Hepatocyte (in vitro differentiated cells): ENCODE data around the gene USP12. TPM values are rescaled to one million over a fixed set of nuclear protein-coding genes. Genes with fewer than 3 reads are reported as not detected.

Source experiments
- DNase-seq: peaks from one replicate; pipeline ENCODE4 v3.0.0-alpha.2; 2016; ENCODE audit warnings: low spot score
- H2AFZ ChIP-seq: fragments of 200-600 bp; sonication (generic); 2 replicates; pipeline ENCODE4 v1.6.0; 2016; ENCODE audit warnings: antibody characterized with exemption, mild to moderate bottlenecking
- H3K27ac ChIP-seq: fragments of 200-600 bp; sonication (generic); 2 replicates; pipeline ENCODE4 v1.5.1; 2016; ENCODE audit warnings: mild to moderate bottlenecking
- H3K27me3 ChIP-seq: fragments of 200-600 bp; sonication (generic); 2 replicates; pipeline ENCODE4 v1.6.1; 2016
- H3K36me3 ChIP-seq: fragments of 200-600 bp; sonication (generic); replicated peaks from 2 replicates; pipeline ENCODE4 v1.5.1; 2016; ENCODE audit warnings: low read depth; ENCODE audit not compliant: insufficient read depth
- H3K4me1 ChIP-seq: fragments of 200-600 bp; sonication (generic); 2 replicates; pipeline ENCODE4 v1.5.1; 2016; ENCODE audit warnings: mild to moderate bottlenecking, moderate library complexity; ENCODE audit not compliant: insufficient read depth
- H3K4me2 ChIP-seq: fragments of 200-600 bp; sonication (generic); 2 replicates; pipeline ENCODE4 v1.6.0; 2016
- H3K4me3 ChIP-seq: fragments of 200-600 bp; sonication (generic); 2 replicates; pipeline ENCODE4 v1.5.1; 2016; ENCODE audit warnings: mild to moderate bottlenecking
- H3K79me2 ChIP-seq: fragments of 200-600 bp; sonication (generic); 2 replicates; pipeline ENCODE4 v1.6.0; 2017; ENCODE audit warnings: mild to moderate bottlenecking
- H3K9me2 ChIP-seq: fragments of 200-600 bp; sonication (generic); replicated peaks from 2 replicates; pipeline ENCODE4 v1.6.0; 2017; ENCODE audit warnings: mild to moderate bottlenecking; ENCODE audit not compliant: insufficient read depth
- H3K9me3 ChIP-seq: fragments of 200-600 bp; sonication (generic); 2 replicates; pipeline ENCODE4 v1.5.1; 2016; ENCODE audit warnings: low read depth, mild to moderate bottlenecking
- H4K20me1 ChIP-seq: fragments of 200-600 bp; sonication (generic); 2 replicates; pipeline ENCODE4 v1.6.0; 2016; ENCODE audit warnings: mild to moderate bottlenecking; ENCODE audit not compliant: insufficient read depth, poor library complexity, severe bottlenecking
- EZH2 ChIP-seq: fragments of 200-600 bp; sonication (generic); IDR thresholded peaks from 2 replicates; pipeline ENCODE4 v1.6.1; 2016; ENCODE audit warnings: antibody characterized with exemption, mild to moderate bottlenecking, borderline replicate concordance
- EZH2phosphoT487 ChIP-seq: fragments of 200-600 bp; sonication (generic); IDR thresholded peaks from one replicate; pipeline ENCODE4 v1.6.1; 2018; ENCODE audit warnings: antibody characterized with exemption, mild to moderate bottlenecking, low read depth, moderate library complexity; ENCODE audit not compliant: unreplicated experiment, severe bottlenecking
- WGBS: methylation state at CpG from one replicate; pipeline ENCODE4 v1.1.6; 2016; ENCODE audit warnings: low lambda C conversion rate; ENCODE audit errors: missing lambda C conversion rate; 5-methylcytosine and 5-hydroxymethylcytosine counted together
- polyA plus RNA-seq: library from polyadenylated mRNA; unstranded; fragments of >200 nt; fragmentation: Nextera tagmentation; extraction: Ambion mirVana; gene quantifications from 2 replicates; pipeline ENCODE4 v1.2.1, GENCODE V29; 2016
- total RNA-seq: library from RNA; depleted of rRNA; stranded (reverse); fragments of >200 nt; gene quantifications from 2 replicates; pipeline ENCODE4 v1.2.3, GENCODE V29; 2014
- TF ChIP-seq, protein P1 (sequence below): fragments of 200-600 bp; sonication (generic); IDR thresholded peaks from 2 replicates; pipeline ENCODE4 v1.5.1; 2016; ENCODE audit warnings: antibody characterized with exemption, mild to moderate bottlenecking; ENCODE audit not compliant: poor library complexity

Gene USP12
- total and polyA plus RNA-seq, 2 experiments from 2014 or later: 17.5 to 26.4 TPM

- Histone ChIP-seq H3K27me3 (no peaks in the 10 kb centered on the region), H3K4me2 (no peak overlapping the region), H3K27ac (no peak overlapping the region), H3K9me3 (no peaks in the 10 kb centered on the region), H3K4me3 (no peak overlapping the region), H3K36me3 (no peaks in the 10 kb centered on the region), H2AFZ (no peak overlapping the region), H4K20me1 (peaks cover 58% of the 10 kb centered on the region), H3K9me2 (no peaks in the 10 kb centered on the region), H3K79me2 (peaks cover 100% of the 10 kb centered on the region), H3K4me1 (no peaks in the 10 kb centered on the region)
- TF ChIP-seq EZH2 (no peak), EZH2phosphoT487 (no peak)
- TF ChIP-seq, protein P1, sequence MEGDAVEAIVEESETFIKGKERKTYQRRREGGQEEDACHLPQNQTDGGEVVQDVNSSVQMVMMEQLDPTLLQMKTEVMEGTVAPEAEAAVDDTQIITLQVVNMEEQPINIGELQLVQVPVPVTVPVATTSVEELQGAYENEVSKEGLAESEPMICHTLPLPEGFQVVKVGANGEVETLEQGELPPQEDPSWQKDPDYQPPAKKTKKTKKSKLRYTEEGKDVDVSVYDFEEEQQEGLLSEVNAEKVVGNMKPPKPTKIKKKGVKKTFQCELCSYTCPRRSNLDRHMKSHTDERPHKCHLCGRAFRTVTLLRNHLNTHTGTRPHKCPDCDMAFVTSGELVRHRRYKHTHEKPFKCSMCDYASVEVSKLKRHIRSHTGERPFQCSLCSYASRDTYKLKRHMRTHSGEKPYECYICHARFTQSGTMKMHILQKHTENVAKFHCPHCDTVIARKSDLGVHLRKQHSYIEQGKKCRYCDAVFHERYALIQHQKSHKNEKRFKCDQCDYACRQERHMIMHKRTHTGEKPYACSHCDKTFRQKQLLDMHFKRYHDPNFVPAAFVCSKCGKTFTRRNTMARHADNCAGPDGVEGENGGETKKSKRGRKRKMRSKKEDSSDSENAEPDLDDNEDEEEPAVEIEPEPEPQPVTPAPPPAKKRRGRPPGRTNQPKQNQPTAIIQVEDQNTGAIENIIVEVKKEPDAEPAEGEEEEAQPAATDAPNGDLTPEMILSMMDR: no peak
- DNase-seq: no peak
- WGBS: 76% methylated on average over 2 of the region's 2 CpGs
Observed at GRCh38 chr13:27161423-27161822, 10.2 kb downstream of the USP12 start.

DNA sequence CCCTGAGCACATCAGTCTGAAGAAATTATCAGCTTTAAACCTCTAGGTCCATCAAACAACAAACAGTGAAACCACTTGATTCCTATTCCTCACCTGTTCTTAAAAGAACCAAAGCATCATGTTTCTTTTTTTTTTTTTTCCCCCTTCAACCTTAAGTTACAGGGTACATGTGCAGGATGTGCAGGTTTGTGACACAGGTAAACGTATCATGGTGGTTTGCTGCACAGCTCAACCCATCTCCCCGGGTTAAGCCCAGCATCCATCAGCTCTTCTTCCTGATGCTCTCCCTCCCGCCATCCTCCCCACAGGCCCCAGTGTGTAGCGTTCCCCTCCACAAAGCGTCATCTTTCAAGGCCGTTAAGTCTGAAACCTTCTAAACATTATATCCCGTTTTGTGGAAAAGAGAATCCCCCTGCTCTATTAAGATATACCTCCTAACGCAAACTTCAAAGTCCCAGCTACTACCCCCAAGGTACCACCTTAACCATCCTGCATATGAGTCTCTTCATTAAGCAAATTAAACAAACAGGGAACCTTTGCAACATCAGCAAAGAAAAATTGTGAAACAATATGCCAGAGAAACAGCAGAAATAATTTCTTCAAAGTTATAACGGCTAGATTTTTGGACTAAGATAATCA lies 10.8 kb downstream of the USP12 start:
- 95% methylated on average over 9 of the region's 9 CpGs for WGBS
- Histone ChIP-seq H3K4me2 (no peak overlapping the region), H3K27ac (no peak overlapping the region), H3K9me3 (no peaks in the 10 kb centered on the region), H3K79me2 (peaks cover 100% of the 10 kb centered on the region), H3K4me1 (no peaks in the 10 kb centered on the region), H3K36me3 (no peaks in the 10 kb centered on the region), H2AFZ (no peak overlapping the region), H3K9me2 (no peaks in the 10 kb centered on the region), H4K20me1 (peaks cover 52% of the 10 kb centered on the region), H3K4me3 (no peak overlapping the region), H3K27me3 (no peaks in the 10 kb centered on the region)
- TF ChIP-seq, protein P1: no peak
- TF ChIP-seq EZH2phosphoT487: no peak
- TF ChIP-seq EZH2: no peak
- no peak for DNase-seq

- no peaks in the 10 kb centered on the region for H3K27me3 ChIP-seq
- no peak overlapping the region for H3K4me2 ChIP-seq
- WGBS: 90% methylated on average over 5 of the region's 5 CpGs
- no peak overlapping the region for H2AFZ ChIP-seq
- TF ChIP-seq EZH2phosphoT487 (no peak), EZH2 (no peak)
- TF ChIP-seq, protein P1: no peak
- peaks cover 49% of the 10 kb centered on the region for H4K20me1 ChIP-seq
- no peaks in the 10 kb centered on the region for H3K36me3 ChIP-seq
- no peak for DNase-seq
- no peak overlapping the region for H3K27ac ChIP-seq
- H3K4me1 ChIP-seq: no peaks in the 10 kb centered on the region
- no peak overlapping the region for H3K4me3 ChIP-seq
- no peaks in the 10 kb centered on the region for H3K9me2 ChIP-seq
- H3K9me3 ChIP-seq: no peaks in the 10 kb centered on the region
- peaks cover 99% of the 10 kb centered on the region for H3K79me2 ChIP-seq
Observed at GRCh38 chr13:27159806-27160563, 11.6 kb downstream of the USP12 start.
